22Rv1 (cell line): Measurements from ENCODE around the gene C2orf92.

Source experiments
- H3K27ac ChIP-seq: fragments of 450-650 bp; 2 replicates; pipeline ENCODE4 v1.5.1; 2017
- CTCF ChIP-seq: fragments of 450-650 bp; IDR thresholded peaks from 2 replicates; pipeline ENCODE4 v1.5.1; 2017; ENCODE audit warnings: mild to moderate bottlenecking
- ZFX ChIP-seq: fragments of 450-650 bp; IDR thresholded peaks from 2 replicates; pipeline ENCODE4 v1.6.1; 2017; ENCODE audit warnings: antibody characterized with exemption, borderline replicate concordance

Gene C2orf92

GRCh38 chr2:97731274-97732020, 61.9 kb downstream of the C2orf92 start:
- TF ChIP-seq ZFX (no peak), CTCF (no peak)
- no peak overlapping the region for H3K27ac ChIP-seq

GRCh38 chr2:97732436-97733340, 63.2 kb downstream of the C2orf92 start:
- no peak overlapping the region for H3K27ac ChIP-seq
- TF ChIP-seq CTCF, result no peak
- no peak for TF ChIP-seq ZFX

- H3K27ac ChIP-seq, result no peak overlapping the region
- TF ChIP-seq ZFX (no peak), CTCF (no peak)
Observed at GRCh38 chr2:97733341-97734035, 64.0 kb downstream of the C2orf92 start.

GRCh38 chr2:97734061-97735051, 64.8 kb downstream of the C2orf92 start:
- no peak for TF ChIP-seq ZFX
- TF ChIP-seq CTCF, result no peak
- no peak overlapping the region for H3K27ac ChIP-seq

- H3K27ac ChIP-seq, result no peak overlapping the region
- no peak for TF ChIP-seq CTCF
- no peak for TF ChIP-seq ZFX
Observed at GRCh38 chr2:97735161-97735561, 65.6 kb downstream of the C2orf92 start.

GRCh38 chr2:97736185-97736584, 66.7 kb downstream of the C2orf92 start:
- no peak for TF ChIP-seq ZFX
- TF ChIP-seq CTCF, result no peak

More at GRCh38 chr2:97736185-97736584, 66.7 kb downstream of the C2orf92 start:
- H3K27ac ChIP-seq, result no peak overlapping the region
